CD4-positive, alpha-beta T cell (primary cell): ENCODE measurements around the gene KCNV2. TPM values are rescaled to one million over a fixed set of nuclear protein-coding genes. Genes with fewer than 3 reads are reported as not detected.

Source experiments
- ATAC-seq: fragments of 200-7000 bp; cut with Tn5 transposase; one replicate; pipeline ENCODE4 v1.10.0; 2022; ENCODE audit warnings: mild to moderate bottlenecking; ENCODE audit not compliant: poor library complexity
- CTCF ChIA-PET: fragments of 350-600 bp; sonication (Branson Sonifier 250); formaldehyde crosslinking; loops from one replicate; lab custom pipeline; 2021; ENCODE audit warnings: antibody characterized with exemption, inconsistent platforms; lab: Charles Lee
- POLR2A ChIA-PET: fragments of 350-600 bp; sonication (Branson Sonifier 250); formaldehyde crosslinking; loops from one replicate; lab custom pipeline; 2021; ENCODE audit warnings: antibody characterized with exemption, inconsistent platforms; lab: Charles Lee
- DNase-seq, 14 experiments: peaks; one replicate each; pipeline ENCODE4 v3.0.0-alpha.2; 2013 to 2020; ENCODE audit warnings: mixed read lengths in 2 of 14
- H3K27ac ChIP-seq, 2 donors: one replicate each; pipeline versions ENCODE4 v1.5.1 to v1.7.0; 2013; ENCODE audit warnings: low read length in 2 of 2, low read depth in 1 of 2, mild to moderate bottlenecking in 1 of 2
- H3K27me3 ChIP-seq, 2 experiments: 1 replicate in 1 of 2; 2 replicates in 1 of 2; pipeline versions ENCODE4 v1.6.1 to v1.7.0; 2013; ENCODE audit warnings: low read length in 2 of 2, control low read depth in 1 of 2, mild to moderate bottlenecking in 1 of 2, moderate library complexity in 1 of 2; ENCODE audit not compliant: insufficient read depth in 2 of 2, control insufficient read depth in 1 of 2
- H3K36me3 ChIP-seq: one replicate; pipeline ENCODE4 v1.6.1; 2013; ENCODE audit warnings: low read length, control low read depth; ENCODE audit not compliant: insufficient read depth
- H3K4me1 ChIP-seq: one replicate; pipeline ENCODE4 v1.6.1; 2013; ENCODE audit warnings: low read length, control low read depth; ENCODE audit not compliant: insufficient read depth
- H3K4me3 ChIP-seq: one replicate; pipeline ENCODE4 v1.5.1; 2013; ENCODE audit warnings: mild to moderate bottlenecking, low read length, moderate library complexity
- H3K9me3 ChIP-seq, 2 experiments: 1 replicate in 1 of 2; 2 replicates in 1 of 2; pipeline versions ENCODE4 v1.6.1 to v1.7.0; 2013; ENCODE audit warnings: low read length in 2 of 2, mild to moderate bottlenecking in 2 of 2, control low read depth in 1 of 2, moderate library complexity in 1 of 2; ENCODE audit not compliant: control insufficient read depth in 1 of 2, insufficient read depth in 1 of 2
- H3K27ac Mint-ChIP-seq: one replicate; pipeline ENCODE4 v1.8.0; 2020; ENCODE audit warnings: mixed read lengths
- H3K27me3 Mint-ChIP-seq: one replicate; pipeline ENCODE4 v1.8.0; 2021; ENCODE audit warnings: mixed read lengths
- H3K36me3 Mint-ChIP-seq: one replicate; pipeline ENCODE4 v1.8.0; 2021; ENCODE audit warnings: low read depth, mixed read lengths
- H3K4me1 Mint-ChIP-seq: one replicate; pipeline ENCODE4 v1.8.0; 2021; ENCODE audit warnings: low read depth, mixed read lengths
- H3K4me3 Mint-ChIP-seq: one replicate; pipeline ENCODE4 v1.8.0; 2020; ENCODE audit warnings: mild to moderate bottlenecking, mixed read lengths
- H3K9me3 Mint-ChIP-seq: one replicate; pipeline ENCODE4 v1.8.0; 2020; ENCODE audit warnings: mixed read lengths
- CTCF ChIP-seq: fragments of 200-600 bp; IDR thresholded peaks from one replicate; pipeline ENCODE4 v1.8.0; 2022; ENCODE audit warnings: antibody characterized with exemption, mild to moderate bottlenecking
- intact Hi-C, 2 experiments: fragments of 100-400 bp; cut with DNase I in 1 of 2; cut with micrococcal nuclease in 1 of 2; formaldehyde crosslinking; loops; one replicate each; pipeline versions ENCODE4 v1.15.1 to v1.9.0; 2023 to 2025; cut with DNase I, micrococcal nuclease
- polyA plus RNA-seq, 2 donors: library from polyadenylated mRNA; unstranded; fragments of 120-200 nt; gene quantifications; one replicate each; pipeline ENCODE4 v1.2.1, GENCODE V29; 2013
- total RNA-seq, 174 experiments: library from RNA in 2 of 174; stranded (reverse) in 2 of 174; gene quantifications; one replicate each; pipeline ENCODE4 v1.2.3 and lab custom pipeline; 2021 to 2026

The KCNV2 gene
- not detected for total RNA-seq
- polyA plus RNA-seq (2013, experiment 1 of 2) = 0.08 TPM
- polyA plus RNA-seq (2013, experiment 2 of 2) = 0.11 TPM
- total RNA-seq (lab: John Stamatoyannopoulos, UW) = 0 to 0.13 (median 0) reads per million in 172 experiments

DNA sequence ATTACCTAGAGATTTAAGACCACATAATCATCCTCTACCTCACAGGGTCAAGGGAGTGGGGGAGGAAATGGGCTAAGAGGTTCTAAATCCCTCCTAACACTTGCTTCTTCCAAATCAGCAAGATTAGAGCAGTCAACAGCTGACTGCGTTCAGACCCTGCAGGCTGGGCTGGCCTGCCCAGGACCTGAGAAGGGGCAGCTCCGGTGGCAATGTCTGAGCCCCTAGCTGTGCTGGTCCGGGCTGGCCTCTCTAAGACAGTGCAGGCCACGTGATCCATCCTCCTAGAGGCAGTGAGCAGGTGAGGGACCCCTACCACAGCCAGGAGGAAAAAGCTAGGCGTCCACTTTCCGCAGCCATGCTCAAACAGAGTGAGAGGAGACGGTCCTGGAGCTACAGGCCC lies at the start of gene KCNV2:
KCNV2 (plus strand) TSS at position 126 of the 400 bp plus-strand sequence; CDS start at position 356, 230 bp downstream.
- H3K27me3 Mint-ChIP-seq = no peaks in the 10 kb centered on the region
- no peaks in the 10 kb centered on the region for H3K4me1 ChIP-seq
- H3K27ac Mint-ChIP-seq = no peak within 1 kb of the TSS
- H3K36me3 ChIP-seq = no peaks in the 10 kb centered on the region
- H3K27ac ChIP-seq = no peak within 1 kb of the TSS
- H3K4me3 ChIP-seq = no peak within 1 kb of the TSS
- intact Hi-C loops = no loop called here
- no peak for ATAC-seq
- no peaks in the 10 kb centered on the region for H3K36me3 Mint-ChIP-seq
- TF ChIP-seq CTCF = no peak
- no peak within 1 kb of the TSS for H3K4me3 Mint-ChIP-seq
- no peaks in the 10 kb centered on the region for H3K9me3 Mint-ChIP-seq
- ChIA-PET CTCF (no interaction called here), POLR2A (no interaction called here)
- no peak for DNase-seq
- H3K4me1 Mint-ChIP-seq = no peaks in the 10 kb centered on the region
- peaks cover 0 to 19% of the 10 kb centered on the region in 2 experiments for H3K9me3 ChIP-seq
- H3K27me3 ChIP-seq = no peaks in the 10 kb centered on the region

GRCh38 chr9:2673161-2673560 lies 44.1 kb upstream of the KCNV2 start:
- Histone ChIP-seq H3K36me3 (no peaks in the 10 kb centered on the region), H3K4me3 (no peak overlapping the region), H3K27me3 (no peaks in the 10 kb centered on the region), H3K4me1 (no peaks in the 10 kb centered on the region), H3K9me3 (no peaks in the 10 kb centered on the region), H3K27ac (no peak overlapping the region)
- no peaks in the 10 kb centered on the region for H3K9me3 Mint-ChIP-seq
- DNase-seq = no peak
- ChIA-PET POLR2A (no interaction called here), CTCF (no interaction called here)
- H3K27me3 Mint-ChIP-seq = no peaks in the 10 kb centered on the region
- no peak for ATAC-seq
- intact Hi-C loops = no loop called here
- H3K4me1 Mint-ChIP-seq = no peaks in the 10 kb centered on the region
- no peak for TF ChIP-seq CTCF
- no peak overlapping the region for H3K27ac Mint-ChIP-seq
- no peak overlapping the region for H3K4me3 Mint-ChIP-seq
- H3K36me3 Mint-ChIP-seq = no peaks in the 10 kb centered on the region

DNA sequence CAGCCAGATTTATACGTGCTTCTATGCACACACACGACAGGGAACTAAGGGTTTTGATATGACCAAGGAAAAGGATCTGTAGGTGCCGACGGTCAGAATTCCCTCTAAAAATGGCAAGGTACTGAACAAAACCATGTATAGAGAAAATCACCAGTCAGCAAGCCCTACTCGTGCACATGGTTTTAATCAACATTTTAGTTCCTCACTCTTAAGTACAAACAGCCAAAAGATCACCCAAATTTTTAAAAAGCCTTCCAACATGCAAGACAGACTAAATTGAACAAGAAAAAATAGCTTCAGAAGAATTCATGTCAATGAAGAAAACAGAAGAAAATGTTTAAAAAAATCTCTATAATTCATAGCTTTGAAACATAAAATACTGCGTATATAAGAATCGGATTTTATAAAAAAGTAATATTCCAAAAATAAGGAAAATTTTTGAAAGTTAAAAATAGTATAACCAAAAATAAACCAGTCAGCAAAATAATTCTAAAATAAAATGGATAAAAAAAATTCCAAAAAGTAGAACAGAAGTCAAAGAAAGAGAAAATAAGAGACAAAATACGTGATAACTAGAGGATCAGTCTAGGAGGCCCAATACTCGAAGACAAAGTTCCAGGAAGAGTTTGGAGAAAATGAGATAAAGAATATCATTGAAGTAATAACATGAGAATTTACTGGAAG lies 43.0 kb upstream of the KCNV2 start:
- no peak overlapping the region for H3K27ac Mint-ChIP-seq
- no peak for TF ChIP-seq CTCF
- POLR2A ChIA-PET = no interaction called here

More for the DNA sequence above, 43.0 kb upstream of the KCNV2 start:
- CTCF ChIA-PET = no interaction called here
- no peaks in the 10 kb centered on the region for H3K9me3 Mint-ChIP-seq
- intact Hi-C loops = no loop called here
- Histone ChIP-seq H3K36me3 (no peaks in the 10 kb centered on the region), H3K4me3 (no peak overlapping the region), H3K9me3 (no peaks in the 10 kb centered on the region), H3K4me1 (no peaks in the 10 kb centered on the region), H3K27me3 (no peaks in the 10 kb centered on the region), H3K27ac (no peak overlapping the region)
- no peaks in the 10 kb centered on the region for H3K4me1 Mint-ChIP-seq
- no peaks in the 10 kb centered on the region for H3K36me3 Mint-ChIP-seq
- no peaks in the 10 kb centered on the region for H3K27me3 Mint-ChIP-seq
- no peak for DNase-seq
- ATAC-seq = no peak
- no peak overlapping the region for H3K4me3 Mint-ChIP-seq
